Neuronal stem cell (in vitro differentiated cells): ENCODE data around the gene CDH23.

Experiments used
- DNase-seq: peaks from one replicate; pipeline ENCODE4 v3.0.0-alpha.2; 2013; ENCODE audit warnings: low spot score
- H2AFZ ChIP-seq: one replicate; pipeline ENCODE4 v1.6.1; 2013; ENCODE audit warnings: mild to moderate bottlenecking, low read length, inconsistent platforms
- H2AK5ac ChIP-seq: 2 replicates; pipeline ENCODE4 v1.6.1; 2013; ENCODE audit warnings: low read depth, mild to moderate bottlenecking, inconsistent platforms, low read length, moderate library complexity, mixed read lengths
- H2BK120ac ChIP-seq: 2 replicates; pipeline ENCODE4 v1.6.1; 2013; ENCODE audit warnings: low read depth, mild to moderate bottlenecking, inconsistent platforms, low read length, moderate library complexity, mixed read lengths
- H2BK12ac ChIP-seq: one replicate; pipeline ENCODE4 v1.6.1; 2013; ENCODE audit warnings: low read length, inconsistent platforms
- H2BK15ac ChIP-seq: 2 replicates; pipeline ENCODE4 v1.6.1; 2013; ENCODE audit warnings: mild to moderate bottlenecking, low read length, inconsistent platforms, mixed read lengths
- H2BK5ac ChIP-seq: one replicate; pipeline ENCODE4 v1.6.1; 2013; ENCODE audit warnings: inconsistent platforms, mild to moderate bottlenecking, low read length, moderate library complexity
- H3K14ac ChIP-seq: one replicate; pipeline ENCODE4 v1.6.1; 2013; ENCODE audit warnings: low read length, inconsistent platforms
- H3K18ac ChIP-seq: 2 replicates; pipeline ENCODE4 v1.6.1; 2013; ENCODE audit warnings: low read length, inconsistent platforms
- H3K23ac ChIP-seq: 2 replicates; pipeline ENCODE4 v1.6.1; 2013; ENCODE audit warnings: low read depth, mild to moderate bottlenecking, mixed read lengths, low read length, inconsistent platforms; ENCODE audit not compliant: poor library complexity
- H3K27ac ChIP-seq: replicated peaks from 3 replicates; pipeline ENCODE4 v1.5.1; 2013; ENCODE audit warnings: low read length, inconsistent platforms
- H3K27me3 ChIP-seq, 3 experiments: 2 replicates each; pipeline ENCODE4 v1.6.1; 2013; ENCODE audit warnings: low read length in 3 of 3, mild to moderate bottlenecking in 2 of 3, inconsistent platforms in 1 of 3, low read depth in 1 of 3, mixed read lengths in 1 of 3, moderate library complexity in 1 of 3; ENCODE audit not compliant: control insufficient read depth in 3 of 3, insufficient read depth in 3 of 3
- H3K36me3 ChIP-seq, 2 donors: replicated peaks in 1 of 2; 2 replicates each; pipeline ENCODE4 v1.6.1; 2013; ENCODE audit warnings: low read length in 2 of 2; ENCODE audit not compliant: control insufficient read depth in 2 of 2, insufficient read depth in 2 of 2
- H3K4ac ChIP-seq: 2 replicates; pipeline ENCODE4 v1.6.1; 2013; ENCODE audit warnings: inconsistent platforms, mild to moderate bottlenecking, low read length, moderate library complexity
- H3K4me1 ChIP-seq, 2 donors: 1 replicate in 1 of 2; 2 replicates in 1 of 2; pipeline ENCODE4 v1.6.1; 2013; ENCODE audit warnings: low read length in 2 of 2, low read depth in 1 of 2; ENCODE audit not compliant: control insufficient read depth in 2 of 2, insufficient read depth in 1 of 2
- H3K4me2 ChIP-seq: one replicate; pipeline ENCODE4 v1.6.1; 2013; ENCODE audit warnings: mild to moderate bottlenecking, low read length, inconsistent platforms; ENCODE audit not compliant: insufficient read depth, poor library complexity, severe bottlenecking
- H3K4me3 ChIP-seq, 2 donors: 2 replicates each; pipeline ENCODE4 v1.5.1; 2013; ENCODE audit warnings: low read length in 2 of 2, mild to moderate bottlenecking in 2 of 2, inconsistent platforms in 1 of 2, moderate library complexity in 1 of 2
- H3K79me1 ChIP-seq: one replicate; pipeline ENCODE4 v1.6.1; 2013; ENCODE audit warnings: low read depth, mild to moderate bottlenecking, inconsistent platforms, low read length, moderate library complexity
- H3K9ac ChIP-seq: one replicate; pipeline ENCODE4 v1.6.1; 2013; ENCODE audit warnings: mild to moderate bottlenecking, low read depth, low read length, inconsistent platforms; ENCODE audit not compliant: poor library complexity
- H3K9me3 ChIP-seq, 2 donors: replicated peaks in 1 of 2; 2 replicates each; pipeline versions ENCODE3 to v1.6.1; 2013; ENCODE audit warnings: low read length in 2 of 2, mild to moderate bottlenecking in 2 of 2, inconsistent platforms in 1 of 2, low read depth in 1 of 2, mixed read lengths in 1 of 2, moderate library complexity in 1 of 2; ENCODE audit not compliant: control insufficient read depth in 2 of 2, insufficient read depth in 1 of 2
- H4K8ac ChIP-seq: one replicate; pipeline ENCODE4 v1.6.1; 2013; ENCODE audit warnings: low read depth, mild to moderate bottlenecking, inconsistent platforms, low read length, moderate library complexity
- H4K91ac ChIP-seq: one replicate; pipeline ENCODE4 v1.6.1; 2013; ENCODE audit warnings: low read length, low read depth, mild to moderate bottlenecking, inconsistent platforms; ENCODE audit not compliant: poor library complexity
- WGBS, 2 donors: extraction: QIAGEN DNeasy Blood & Tissue Kit; methylation state at CpG; one replicate each; pipeline ENCODE4 v1.1.7; 2013; ENCODE audit warnings: missing lambda C conversion rate in 2 of 2, mixed read lengths in 1 of 2; ENCODE audit not compliant: insufficient read length in 2 of 2, insufficient replicate concordance in 1 of 2; ENCODE audit errors: extremely low coverage in 2 of 2; 5-methylcytosine and 5-hydroxymethylcytosine counted together

Gene CDH23

DNA sequence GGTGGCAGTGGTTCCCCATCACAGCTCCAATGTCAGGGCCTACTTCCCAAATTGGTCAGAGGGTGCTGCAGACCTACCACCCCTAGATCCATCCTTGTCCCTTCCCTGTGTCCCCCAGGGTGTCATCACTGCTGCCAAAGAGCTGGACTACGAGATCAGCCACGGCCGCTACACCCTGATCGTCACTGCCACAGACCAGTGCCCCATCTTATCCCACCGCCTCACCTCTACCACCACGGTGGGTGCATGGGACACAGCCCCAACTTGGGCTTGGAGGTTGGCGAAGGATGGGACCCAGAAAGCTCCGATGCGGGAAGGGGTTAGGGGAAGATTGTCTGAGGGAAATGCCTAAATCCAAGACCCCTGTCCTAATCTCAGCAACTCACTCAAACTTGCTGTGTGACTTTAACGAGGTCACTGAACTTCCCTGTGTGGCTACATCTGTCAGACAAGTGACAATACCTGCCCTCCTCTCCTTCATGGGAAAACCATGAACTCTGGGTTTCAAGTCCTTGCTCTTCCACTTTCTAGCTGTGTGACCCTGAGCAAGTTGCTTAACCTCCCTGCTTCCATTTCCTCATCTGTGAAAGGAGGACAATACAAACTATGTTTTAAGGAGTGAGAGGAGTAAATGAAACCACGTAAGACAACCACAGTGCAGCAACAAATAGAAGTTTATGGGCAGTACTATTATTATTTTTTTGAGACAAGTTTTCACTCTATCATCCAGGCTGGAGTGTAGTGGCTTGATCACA, 381.5 kb downstream of the CDH23 start:
- no peak overlapping the region for H3K9ac ChIP-seq
- no peak overlapping the region for H2BK15ac ChIP-seq
- H3K23ac ChIP-seq, result peak overlapping the region; percentile 43
- H2BK120ac ChIP-seq, result no peak overlapping the region
- no peaks in the 10 kb centered on the region for H3K79me1 ChIP-seq
- no peak overlapping the region for H3K4ac ChIP-seq
- DNase-seq, result no peak
- H2BK12ac ChIP-seq, result no peak overlapping the region
- no peak overlapping the region for H3K4me3 ChIP-seq
- no peak overlapping the region for H4K8ac ChIP-seq
- no peak overlapping the region for H3K4me2 ChIP-seq
- no peak overlapping the region for H4K91ac ChIP-seq
- H3K4me1 ChIP-seq, result peaks cover 2 to 3% of the 10 kb centered on the region in 2 donors
- WGBS, 2 donors, result no CpG with 5 or more reads among the region's 11 CpGs
- H3K27me3 ChIP-seq, result peaks cover 0 to 60% (median 4%) of the 10 kb centered on the region in 3 experiments
- no peak overlapping the region for H3K27ac ChIP-seq
- no peak overlapping the region for H3K18ac ChIP-seq
- no peak overlapping the region for H2AFZ ChIP-seq
- H2BK5ac ChIP-seq, result no peak overlapping the region
- H2AK5ac ChIP-seq, result no peak overlapping the region
- H3K9me3 ChIP-seq, result no peaks in the 10 kb centered on the region
- H3K36me3 ChIP-seq, result no peaks in the 10 kb centered on the region
- H3K14ac ChIP-seq, result peak overlapping the region; percentile 48

GRCh38 chr10:71779641-71780040, 382.9 kb downstream of the CDH23 start:
- Histone ChIP-seq H2BK12ac (no peak overlapping the region), H3K9me3 (no peaks in the 10 kb centered on the region), H2AFZ (no peak overlapping the region), H3K4me3 (no peak overlapping the region), H3K4ac (no peak overlapping the region), H3K27me3 (peaks cover 0 to 52% (median 0%) of the 10 kb centered on the region in 3 experiments), H2BK5ac (no peak overlapping the region), H3K14ac (no peak overlapping the region), H4K91ac (no peak overlapping the region), H3K18ac (no peak overlapping the region), H3K23ac (no peak overlapping the region), H3K36me3 (no peaks in the 10 kb centered on the region), H3K9ac (no peak overlapping the region), H2BK15ac (no peak overlapping the region), H2BK120ac (no peak overlapping the region), H3K4me1 (no peaks in the 10 kb centered on the region), H3K4me2 (no peak overlapping the region), H4K8ac (no peak overlapping the region), H2AK5ac (no peak overlapping the region), H3K79me1 (no peaks in the 10 kb centered on the region), H3K27ac (no peak overlapping the region)
- no CpG with 5 or more reads among the region's 6 CpGs for WGBS, 2 donors
- no peak for DNase-seq

DNA sequence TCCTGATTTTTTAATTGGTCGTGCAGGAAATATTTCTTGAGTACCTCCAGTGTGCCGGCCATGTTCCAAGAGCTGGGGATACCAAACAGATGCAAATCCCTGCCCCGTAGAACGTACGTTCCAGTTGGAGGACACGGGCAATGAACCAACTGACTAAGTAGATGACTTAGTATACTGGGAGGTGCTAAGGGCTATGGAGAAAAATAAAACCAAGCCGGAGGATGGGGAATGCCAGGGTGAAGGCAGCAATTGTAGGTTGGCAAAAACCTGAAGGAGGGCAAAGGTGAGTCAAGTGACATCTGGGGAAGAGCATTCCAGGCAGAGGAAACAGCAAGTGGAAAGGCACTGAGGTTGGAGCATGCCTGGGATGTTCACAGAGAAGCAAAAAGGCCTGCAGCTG, 383.4 kb downstream of the CDH23 start:
- Histone ChIP-seq H3K27ac (no peak overlapping the region), H3K36me3 (no peaks in the 10 kb centered on the region), H3K27me3 (peaks cover 0 to 47% (median 0%) of the 10 kb centered on the region in 3 experiments), H2BK15ac (no peak overlapping the region), H3K79me1 (no peaks in the 10 kb centered on the region), H3K18ac (no peak overlapping the region), H3K14ac (no peak overlapping the region), H3K9me3 (no peaks in the 10 kb centered on the region), H2AFZ (no peak overlapping the region), H3K4me1 (no peaks in the 10 kb centered on the region), H3K23ac (no peak overlapping the region), H2BK12ac (no peak overlapping the region), H3K9ac (no peak overlapping the region), H3K4me3 (no peak overlapping the region), H2AK5ac (no peak overlapping the region), H2BK120ac (no peak overlapping the region), H4K91ac (no peak overlapping the region), H3K4me2 (no peak overlapping the region), H2BK5ac (no peak overlapping the region), H4K8ac (no peak overlapping the region), H3K4ac (no peak overlapping the region)
- DNase-seq, result no peak
- no CpG with 5 or more reads among the region's 7 CpGs for WGBS, 2 donors

GRCh38 chr10:71780719-71781118, 384.0 kb downstream of the CDH23 start:
- no peaks in the 10 kb centered on the region for H3K36me3 ChIP-seq
- no CpG with 5 or more reads among the region's 9 CpGs for WGBS, 2 donors
- H4K8ac ChIP-seq, result no peak overlapping the region
- H3K18ac ChIP-seq, result no peak overlapping the region
- no peak overlapping the region for H3K14ac ChIP-seq
- H2BK15ac ChIP-seq, result no peak overlapping the region
- H2AK5ac ChIP-seq, result no peak overlapping the region
- no peak overlapping the region for H2AFZ ChIP-seq
- H3K4me3 ChIP-seq, result no peak overlapping the region
- H3K9ac ChIP-seq, result no peak overlapping the region
- DNase-seq, result no peak
- H3K4me2 ChIP-seq, result no peak overlapping the region
- H3K27ac ChIP-seq, result no peak overlapping the region
- no peak overlapping the region for H3K4ac ChIP-seq
- no peak overlapping the region for H2BK12ac ChIP-seq
- no peaks in the 10 kb centered on the region for H3K9me3 ChIP-seq
- H3K4me1 ChIP-seq, result no peaks in the 10 kb centered on the region
- no peak overlapping the region for H2BK120ac ChIP-seq
- no peak overlapping the region for H2BK5ac ChIP-seq
- no peak overlapping the region for H3K23ac ChIP-seq
- H4K91ac ChIP-seq, result no peak overlapping the region
- no peaks in the 10 kb centered on the region for H3K79me1 ChIP-seq
- peaks cover 0 to 41% (median 0%) of the 10 kb centered on the region in 3 experiments for H3K27me3 ChIP-seq
